ENCODE data around the gene SPRED1.
A peak's percentile ranks its signal among the peaks of the same experiment; 100 is the strongest.

Gene SPRED1

GRCh38 chr15:38374556-38374955, 121.9 kb downstream of the SPRED1 start:
- TF ChIP-seq CTCF (IDR thresholded peaks at IDR 0.05; ENCODE audit: low read depth, low read length) = no peak
- no peak for DNase-seq (ENCODE audit: low read depth in 2 of 2)
- H3K4me3 ChIP-seq (replicated peaks in 1 of 2; ENCODE audit: low read depth in 2 of 2, low read length in 2 of 2) = no peak overlapping the region

- no peak for TF ChIP-seq CTCF (IDR thresholded peaks at IDR 0.05; ENCODE audit: low read depth, low read length)
- H3K4me3 ChIP-seq (replicated peaks in 1 of 2; ENCODE audit: low read depth in 2 of 2, low read length in 2 of 2) = no peak overlapping the region
- no peak for DNase-seq (ENCODE audit: low read depth in 2 of 2)
Measured at GRCh38 chr15:38376081-38376480, 123.4 kb downstream of the SPRED1 start.

- DNase-seq (ENCODE audit: low read depth in 2 of 2) = peak in 1 of 2 donors; percentile 21
- TF ChIP-seq CTCF (IDR thresholded peaks at IDR 0.05; ENCODE audit: low read depth, low read length) = no peak
- H3K4me3 ChIP-seq (replicated peaks in 1 of 2; ENCODE audit: low read depth in 2 of 2, low read length in 2 of 2) = no peak overlapping the region
Measured at GRCh38 chr15:38377636-38378035, 125.0 kb downstream of the SPRED1 start.

GRCh38 chr15:38378161-38378560, 125.5 kb downstream of the SPRED1 start:
- TF ChIP-seq CTCF (IDR thresholded peaks at IDR 0.05; ENCODE audit: low read depth, low read length) = no peak
- no peak overlapping the region for H3K4me3 ChIP-seq (replicated peaks in 1 of 2; ENCODE audit: low read depth in 2 of 2, low read length in 2 of 2)
- DNase-seq (ENCODE audit: low read depth in 2 of 2) = peak; percentile 61 to 83

- TF ChIP-seq CTCF (IDR thresholded peaks at IDR 0.05; ENCODE audit: low read depth, low read length) = peak; percentile 87
- peak; percentile 68 to 77 for DNase-seq (ENCODE audit: low read depth in 2 of 2)
- H3K4me3 ChIP-seq (replicated peaks in 1 of 2; ENCODE audit: low read depth in 2 of 2, low read length in 2 of 2) = no peak overlapping the region
Measured at GRCh38 chr15:38389924-38390542, 137.4 kb downstream of the SPRED1 start.

- TF ChIP-seq CTCF (IDR thresholded peaks at IDR 0.05; ENCODE audit: low read depth, low read length) = no peak
- DNase-seq (ENCODE audit: low read depth in 2 of 2) = peak in 1 of 2 donors; percentile 55
- H3K4me3 ChIP-seq (replicated peaks in 1 of 2; ENCODE audit: low read depth in 2 of 2, low read length in 2 of 2) = no peak overlapping the region
Measured at GRCh38 chr15:38391191-38391590, 138.6 kb downstream of the SPRED1 start.

- H3K4me3 ChIP-seq (replicated peaks in 1 of 2; ENCODE audit: low read depth in 2 of 2, low read length in 2 of 2) = no peak overlapping the region
- peak; percentile 90 to 97 for DNase-seq (ENCODE audit: low read depth in 2 of 2)
- TF ChIP-seq CTCF (IDR thresholded peaks at IDR 0.05; ENCODE audit: low read depth, low read length) = no peak
Measured at GRCh38 chr15:38398134-38398533, 145.5 kb downstream of the SPRED1 start.

All from cardiac fibroblast (primary cell).